HG03095 (cell line): ENCODE measurements around the gene SLC16A13.
"Not testable (repeated sequence)": the region's sequence is repeated elsewhere in the genome, so short reads cannot be mapped to it uniquely, and the experiment has no call there.

ENCODE experiments used
- ATAC-seq: cut with Tn5 transposase; IDR thresholded peaks from one replicate; pipeline ENCODE4 v1.9.1; 2021; ENCODE audit warnings: moderate library complexity; ENCODE audit not compliant: unreplicated experiment

Gene SLC16A13

GRCh38 chr17:7035591-7036368, at the start of gene SLC16A13:
SLC16A13 (plus strand) TSS chr17:7036015; CDS start chr17:7036383, 368 bp downstream.
- peak; percentile 80 for ATAC-seq

- ATAC-seq: no peak
Observed at GRCh38 chr17:6986676-6987075, 49.1 kb upstream of the SLC16A13 start.

- ATAC-seq: no peak
Observed at GRCh38 chr17:6989779-6990178, 46.0 kb upstream of the SLC16A13 start.

GRCh38 chr17:6993613-6994056, 42.2 kb upstream of the SLC16A13 start:
- ATAC-seq: not testable (repeated sequence)

- no peak for ATAC-seq
Observed at GRCh38 chr17:6994118-6994598, 41.7 kb upstream of the SLC16A13 start.

- ATAC-seq: no peak
Observed at GRCh38 chr17:6994666-6995256, 41.1 kb upstream of the SLC16A13 start.

GRCh38 chr17:6995500-6996255, 40.1 kb upstream of the SLC16A13 start, which contains the start of gene ALOX12:
ALOX12 (plus strand) TSS chr17:6996049; CDS start chr17:6996118, 69 bp downstream.
- no peak for ATAC-seq

GRCh38 chr17:6996256-6997011, 39.4 kb upstream of the SLC16A13 start:
- no peak for ATAC-seq

GRCh38 chr17:6997171-6997570, 38.6 kb upstream of the SLC16A13 start:
- no peak for ATAC-seq

GRCh38 chr17:6998855-6999508, 36.8 kb upstream of the SLC16A13 start:
- no peak for ATAC-seq

GRCh38 chr17:7001318-7001961, 34.4 kb upstream of the SLC16A13 start:
- no peak for ATAC-seq

- ATAC-seq: no peak
Observed at GRCh38 chr17:7002288-7003047, 33.3 kb upstream of the SLC16A13 start.

- ATAC-seq: no peak
Observed at GRCh38 chr17:7003745-7004144, 32.1 kb upstream of the SLC16A13 start.

- ATAC-seq: no peak
Observed at GRCh38 chr17:7004398-7005253, 31.2 kb upstream of the SLC16A13 start.

- no peak for ATAC-seq
Observed at GRCh38 chr17:7005716-7006115, 30.1 kb upstream of the SLC16A13 start.

GRCh38 chr17:7007143-7007542, 28.7 kb upstream of the SLC16A13 start:
- ATAC-seq: no peak

GRCh38 chr17:7010523-7010922, 25.3 kb upstream of the SLC16A13 start:
- no peak for ATAC-seq

GRCh38 chr17:7011415-7011814, 24.4 kb upstream of the SLC16A13 start:
- ATAC-seq: no peak
